B cell (primary cell): ENCODE results near the gene NES. TPM values are rescaled to one million over a fixed set of nuclear protein-coding genes. Genes with fewer than 3 reads are reported as not detected.

Experiments used
- ATAC-seq: fragments of 200-7000 bp; cut with Tn5 transposase; one replicate; pipeline ENCODE4 v1.10.0; 2021; ENCODE audit warnings: low read depth, mild to moderate bottlenecking, moderate number of reproducible peaks, moderate library complexity
- CTCF ChIA-PET: fragments of 350-600 bp; sonication (Branson Sonifier 250); formaldehyde crosslinking; loops from one replicate; lab custom pipeline; 2021; ENCODE audit warnings: antibody characterized with exemption, inconsistent platforms; lab: Charles Lee
- POLR2A ChIA-PET: fragments of 350-600 bp; sonication (Branson Sonifier 250); formaldehyde crosslinking; loops from one replicate; lab custom pipeline; 2021; ENCODE audit warnings: antibody characterized with exemption; lab: Charles Lee
- DNase-seq: peaks from one replicate; pipeline ENCODE4 v3.0.0; 2013
- H2AFZ ChIP-seq: 2 replicates; pipeline ENCODE4 v1.6.1; 2012; ENCODE audit warnings: mild to moderate bottlenecking, low read depth, low read length; ENCODE audit not compliant: insufficient read depth, poor library complexity, severe bottlenecking
- H3K27ac ChIP-seq, 2 donors: 1 replicate in 1 of 2; 2 replicates in 1 of 2; pipeline ENCODE4 v1.5.1; 2012 to 2013; ENCODE audit warnings: low read length in 2 of 2, mild to moderate bottlenecking in 2 of 2, moderate library complexity in 1 of 2
- H3K27me3 ChIP-seq, 4 experiments: fragments of 200-600 bp in 1 of 4; sonication (generic) in 1 of 4; replicated peaks in 1 of 4; 1 replicate in 2 of 4; 2 replicates in 2 of 4; pipeline versions ENCODE4 v1.6.1 to v1.7.0; 2013 to 2016; ENCODE audit warnings: low read length in 3 of 4, mild to moderate bottlenecking in 2 of 4, mixed read lengths in 1 of 4, moderate library complexity in 1 of 4; ENCODE audit not compliant: insufficient read depth in 4 of 4, control insufficient read depth in 3 of 4; ENCODE audit errors: control extremely low read depth in 1 of 4
- H3K36me3 ChIP-seq, 2 experiments: replicated peaks in 1 of 2; 1 replicate in 1 of 2; 2 replicates in 1 of 2; pipeline versions ENCODE4 v1.6.1 to v1.7.1; 2013; ENCODE audit warnings: low read length in 1 of 2; ENCODE audit not compliant: insufficient read depth in 2 of 2, control insufficient read depth in 1 of 2; ENCODE audit errors: control extremely low read depth in 1 of 2, extremely low read depth in 1 of 2
- H3K4me1 ChIP-seq, 2 donors: fragments of 200-600 bp in 1 of 2; sonication (generic) in 1 of 2; 1 replicate in 1 of 2; 2 replicates in 1 of 2; pipeline versions ENCODE4 v1.5.1 to v1.6.1; 2013 to 2017; ENCODE audit warnings: low read length in 2 of 2; ENCODE audit not compliant: control insufficient read depth in 2 of 2, insufficient read depth in 2 of 2
- H3K4me2 ChIP-seq: replicated peaks from 2 replicates; pipeline ENCODE3; 2012; ENCODE audit warnings: mild to moderate bottlenecking, low read depth, low read length; ENCODE audit not compliant: poor library complexity, severe bottlenecking
- H3K4me3 ChIP-seq, 5 experiments: fragments of 200-600 bp in 1 of 5; sonication (generic) in 1 of 5; 1 replicate in 3 of 5; 2 replicates in 2 of 5; pipeline versions ENCODE4 v1.5.1 to v1.7.0; 2011 to 2016; ENCODE audit warnings: low read length in 4 of 5, mild to moderate bottlenecking in 4 of 5, low read depth in 2 of 5, control low read depth in 1 of 5, moderate library complexity in 1 of 5; ENCODE audit not compliant: insufficient read depth in 1 of 5; ENCODE audit errors: control extremely low read depth in 1 of 5, extremely low read depth in 1 of 5
- H3K79me2 ChIP-seq: fragments of 200-600 bp; sonication (generic); one replicate; pipeline ENCODE4 v1.6.0; 2016; ENCODE audit warnings: low read length; ENCODE audit not compliant: control insufficient read depth, insufficient read depth
- H3K9ac ChIP-seq: fragments of 200-600 bp; sonication (generic); 2 replicates; pipeline ENCODE4 v1.6.1; 2017; ENCODE audit warnings: mild to moderate bottlenecking, low read length, moderate library complexity
- H3K9me3 ChIP-seq, 3 donors: one replicate each; pipeline versions ENCODE4 v1.6.1 to v1.7.1; 2013; ENCODE audit warnings: low read length in 2 of 3; ENCODE audit not compliant: control insufficient read depth in 2 of 3, insufficient read depth in 1 of 3; ENCODE audit errors: control extremely low read depth in 1 of 3
- H4K20me1 ChIP-seq: 2 replicates; pipeline ENCODE4 v1.6.0; 2012; ENCODE audit warnings: mild to moderate bottlenecking, low read length; ENCODE audit not compliant: insufficient read depth, control insufficient read depth, poor library complexity, severe bottlenecking
- H3K27ac Mint-ChIP-seq: one replicate; pipeline ENCODE4 v1.8.0; 2021; ENCODE audit warnings: mixed read lengths
- H3K27me3 Mint-ChIP-seq: one replicate; pipeline ENCODE4 v1.8.0; 2021; ENCODE audit warnings: mixed read lengths
- H3K4me1 Mint-ChIP-seq: one replicate; pipeline ENCODE4 v1.8.0; 2021; ENCODE audit warnings: mixed read lengths
- H3K4me3 Mint-ChIP-seq: one replicate; pipeline ENCODE4 v1.8.0; 2021; ENCODE audit warnings: mixed read lengths
- H3K9me3 Mint-ChIP-seq: one replicate; pipeline ENCODE4 v1.8.0; 2022; ENCODE audit warnings: mixed read lengths; ENCODE audit not compliant: insufficient read depth
- CTCF ChIP-seq: fragments of 200-600 bp; IDR thresholded peaks from one replicate; pipeline ENCODE4 v1.8.0; 2022; ENCODE audit warnings: antibody characterized with exemption, mild to moderate bottlenecking
- EZH2 ChIP-seq: IDR thresholded peaks from 2 replicates; pipeline ENCODE4 v1.6.1; 2012; ENCODE audit warnings: borderline replicate concordance, low read depth, mild to moderate bottlenecking, moderate library complexity, low read length; ENCODE audit not compliant: insufficient read depth, poor library complexity, severe bottlenecking
- WGBS: methylation state at CpG from one replicate; pipeline ENCODE4 v1.1.5; 2013; ENCODE audit warnings: missing lambda C conversion rate; ENCODE audit not compliant: insufficient coverage; 5-methylcytosine and 5-hydroxymethylcytosine counted together
- intact Hi-C: fragments of 100-400 bp; cut with micrococcal nuclease; formaldehyde crosslinking; loops from one replicate; pipeline ENCODE4 v1.10.0; 2022
- polyA plus RNA-seq: library from polyadenylated mRNA; depleted of rRNA; stranded (reverse); fragments of >200 nt; gene quantifications from 2 replicates; pipeline ENCODE4 v1.2.3, GENCODE V29; 2012
- total RNA-seq, 2 donors: library from RNA; stranded (reverse); fragments of 120-200 nt in 1 of 2; gene quantifications; 1 replicate in 1 of 2; 2 replicates in 1 of 2; pipeline versions ENCODE4 v1.2.3 to v1.2.4, GENCODE V29; 2013 to 2022

The NES gene
- total and polyA plus RNA-seq, 2 donors (not counting 1 experiment from before 2014, with no cell fraction given): 0.05 TPM; not detected in 1

GRCh38 chr1:156691191-156691590 is 14.0 kb upstream of the NES start:
- peaks cover 43% of the 10 kb centered on the region for H3K27me3 Mint-ChIP-seq
- TF ChIP-seq CTCF (no peak), EZH2 (no peak)
- peaks cover 0 to 62% (median 32%) of the 10 kb centered on the region in 4 experiments for H3K27me3 ChIP-seq
- H3K79me2 ChIP-seq: no peaks in the 10 kb centered on the region
- ATAC-seq (no peak), DNase-seq (no peak)
- no peak overlapping the region for H3K9ac ChIP-seq
- CTCF ChIA-PET: interaction anchor here (0.6 to 7.0 kb wide), 11 partner anchors 8 to 465 kb away, joined by 3 to 245 read pairs (median 16); partner anchors contain the start of genes CRABP2, ISG20L2, METTL25B and NES
- H3K9me3 Mint-ChIP-seq: no peaks in the 10 kb centered on the region
- no peak overlapping the region for H3K4me3 Mint-ChIP-seq
- no peak overlapping the region for H3K4me2 ChIP-seq
- H3K27ac ChIP-seq: no peak overlapping the region
- no peaks in the 10 kb centered on the region for H4K20me1 ChIP-seq
- H3K27ac Mint-ChIP-seq: no peak overlapping the region
- H3K9me3 ChIP-seq: peaks cover 0 to 3% (median 0%) of the 10 kb centered on the region in 3 donors
- H3K4me3 ChIP-seq: no peak overlapping the region
- WGBS: 54% methylated on average over 6 of the region's 10 CpGs
- no peaks in the 10 kb centered on the region for H3K36me3 ChIP-seq
- H2AFZ ChIP-seq: no peak overlapping the region
- intact Hi-C loops: no loop called here
- POLR2A ChIA-PET: no interaction called here
- H3K4me1 Mint-ChIP-seq: peaks cover 16% of the 10 kb centered on the region
- peaks cover 11 to 21% of the 10 kb centered on the region in 2 donors for H3K4me1 ChIP-seq

- 61% methylated on average over 8 of the region's 8 CpGs for WGBS
- Histone ChIP-seq H2AFZ (no peak overlapping the region), H3K9ac (no peak overlapping the region), H3K36me3 (no peaks in the 10 kb centered on the region), H3K27ac (no peak overlapping the region), H3K79me2 (no peaks in the 10 kb centered on the region), H3K4me3 (no peak overlapping the region), H3K27me3 (peaks cover 0 to 62% (median 32%) of the 10 kb centered on the region in 4 experiments), H3K4me1 (peaks cover 11 to 21% of the 10 kb centered on the region in 2 donors), H3K4me2 (no peak overlapping the region), H3K9me3 (peaks cover 0 to 3% (median 0%) of the 10 kb centered on the region in 3 donors), H4K20me1 (no peaks in the 10 kb centered on the region)
- CTCF ChIA-PET: interaction anchor here (0.8 to 7.0 kb wide), 23 partner anchors 11 to 465 kb away, joined by 3 to 245 read pairs (median 8); partner anchors contain the start of genes CRABP2, HAPLN2, ISG20L2 and METTL25B
- POLR2A ChIA-PET: no interaction called here
- Mint-ChIP-seq H3K27me3 (peaks cover 44% of the 10 kb centered on the region), H3K9me3 (no peaks in the 10 kb centered on the region), H3K27ac (no peak overlapping the region), H3K4me3 (no peak overlapping the region), H3K4me1 (peaks cover 16% of the 10 kb centered on the region)
- DNase-seq (no peak), ATAC-seq (no peak)
- TF ChIP-seq CTCF: no peak
- no peak for TF ChIP-seq EZH2
- intact Hi-C loops: no loop called here
Observed at GRCh38 chr1:156690675-156691036, 13.4 kb upstream of the NES start.
